IMR-90 (cell line): Measurements from ENCODE around the gene ABI3BP. TPM values are rescaled to one million over a fixed set of nuclear protein-coding genes. Genes with fewer than 3 reads are reported as not detected.

Experiments
- ATAC-seq: fragments of 200-7000 bp; cut with Tn5 transposase; 2 replicates; pipeline ENCODE4 v1.9.1; 2020; ENCODE audit warnings: low read depth, mild to moderate bottlenecking, moderate library complexity
- BruUV-seq: library from RNA; stranded (reverse); fragments of 400-500 nt; replicated peaks from 2 replicates; lab custom pipeline; 2021; lab: Mats Ljungman, UMichigan
- CTCF ChIA-PET: fragments of 300-600 bp; formaldehyde crosslinking; extraction: SDS; loops from one replicate; lab custom pipeline; 2021; ENCODE audit warnings: antibody characterized with exemption; lab: Yijun Ruan, JAX
- POLR2A ChIA-PET: fragments of 300-600 bp; sonication (Branson Sonifier 250); formaldehyde crosslinking; loops from one replicate; lab custom pipeline; 2022; ENCODE audit warnings: antibody characterized with exemption; ENCODE audit not compliant: unreplicated experiment; lab: Charles Lee
- DNase-seq: peaks from one replicate; pipeline ENCODE4 v3.0.0; 2013
- H2AFZ ChIP-seq: replicated peaks from 2 replicates; pipeline ENCODE3; 2013; ENCODE audit warnings: low read length, mild to moderate bottlenecking; ENCODE audit not compliant: poor library complexity
- H2AK5ac ChIP-seq: 2 replicates; pipeline ENCODE4 v1.6.1; 2013; ENCODE audit warnings: low read depth, low read length, inconsistent platforms
- H2AK9ac ChIP-seq: replicated peaks from 2 replicates; pipeline ENCODE3; 2013; ENCODE audit warnings: mild to moderate bottlenecking, low read depth, low read length, moderate library complexity; ENCODE audit not compliant: poor library complexity
- H2BK120ac ChIP-seq: 2 replicates; pipeline ENCODE4 v1.6.1; 2013; ENCODE audit warnings: low read depth, low read length, inconsistent platforms
- H2BK15ac ChIP-seq: 3 replicates; pipeline ENCODE4 v1.6.1; 2013; ENCODE audit warnings: low read depth, low read length, inconsistent platforms
- H2BK20ac ChIP-seq: 2 replicates; pipeline ENCODE4 v1.6.1; 2013; ENCODE audit warnings: low read depth, mild to moderate bottlenecking, inconsistent platforms, low read length, moderate library complexity
- H2BK5ac ChIP-seq: 2 replicates; pipeline ENCODE4 v1.6.1; 2013; ENCODE audit warnings: mild to moderate bottlenecking, low read depth, low read length, inconsistent platforms; ENCODE audit not compliant: poor library complexity, severe bottlenecking
- H3K14ac ChIP-seq: replicated peaks from 2 replicates; pipeline ENCODE4 v1.6.1; 2013; ENCODE audit warnings: low read depth, low read length, inconsistent platforms
- H3K18ac ChIP-seq: 2 replicates; pipeline ENCODE4 v1.6.1; 2013; ENCODE audit warnings: low read depth, low read length, control low read depth
- H3K23ac ChIP-seq: 2 replicates; pipeline ENCODE4 v1.6.1; 2013; ENCODE audit warnings: low read depth, low read length, inconsistent platforms
- H3K27ac ChIP-seq: 2 replicates; pipeline ENCODE4 v1.5.1; 2013; ENCODE audit warnings: mild to moderate bottlenecking, control low read depth, low read length; ENCODE audit not compliant: insufficient read depth
- H3K27me3 ChIP-seq: 2 replicates; pipeline ENCODE4 v1.6.1; 2013; ENCODE audit warnings: low read length; ENCODE audit not compliant: control insufficient read depth, insufficient read depth
- H3K36me3 ChIP-seq: 2 replicates; pipeline ENCODE4 v1.6.1; 2013; ENCODE audit warnings: low read length, mixed read lengths; ENCODE audit not compliant: control insufficient read depth, insufficient read depth
- H3K4ac ChIP-seq: 2 replicates; pipeline ENCODE4 v1.6.1; 2013; ENCODE audit warnings: low read depth, low read length, inconsistent platforms
- H3K4me1 ChIP-seq: 2 replicates; pipeline ENCODE4 v1.6.1; 2013; ENCODE audit warnings: low read length, mixed read lengths; ENCODE audit not compliant: control insufficient read depth, insufficient read depth
- H3K4me2 ChIP-seq: 2 replicates; pipeline ENCODE4 v1.6.1; 2013; ENCODE audit warnings: low read depth, mild to moderate bottlenecking, control low read depth, low read length, moderate library complexity
- H3K4me3 ChIP-seq: 2 replicates; pipeline ENCODE4 v1.5.1; 2013; ENCODE audit warnings: low read depth, mild to moderate bottlenecking, control low read depth, low read length, moderate library complexity; ENCODE audit not compliant: insufficient read depth
- H3K56ac ChIP-seq: 2 replicates; pipeline ENCODE4 v1.6.1; 2013; ENCODE audit warnings: low read length, inconsistent platforms; ENCODE audit not compliant: insufficient read depth; ENCODE audit errors: extremely low read depth
- H3K79me1 ChIP-seq, 2 experiments: 2 replicates each; pipeline ENCODE4 v1.6.1; 2013; ENCODE audit warnings: low read length in 2 of 2, inconsistent platforms in 1 of 2, low read depth in 1 of 2
- H3K9ac ChIP-seq: 2 replicates; pipeline ENCODE4 v1.6.1; 2013; ENCODE audit warnings: low read depth, low read length, control low read depth
- H3K9me1 ChIP-seq: 2 replicates; pipeline ENCODE4 v1.6.1; 2013; ENCODE audit warnings: low read length, inconsistent platforms; ENCODE audit not compliant: insufficient read depth
- H3K9me3 ChIP-seq: 2 replicates; pipeline ENCODE4 v1.6.1; 2013; ENCODE audit warnings: low read length; ENCODE audit not compliant: control insufficient read depth, insufficient read depth
- H4K20me1 ChIP-seq: 2 replicates; pipeline ENCODE4 v1.6.1; 2013; ENCODE audit warnings: low read length, inconsistent platforms; ENCODE audit not compliant: insufficient read depth
- H4K5ac ChIP-seq: 2 replicates; pipeline ENCODE4 v1.6.1; 2013; ENCODE audit warnings: mild to moderate bottlenecking, low read depth, low read length, control low read depth
- H4K8ac ChIP-seq, 2 experiments: 2 replicates each; pipeline ENCODE4 v1.6.1; 2013; ENCODE audit warnings: low read depth in 2 of 2, low read length in 2 of 2, control low read depth in 1 of 2, inconsistent platforms in 1 of 2
- H4K91ac ChIP-seq: 2 replicates; pipeline ENCODE4 v1.6.1; 2013; ENCODE audit warnings: low read depth, low read length, inconsistent platforms; ENCODE audit not compliant: insufficient read depth
- BHLHE40 ChIP-seq: fragments of 150-350 bp; IDR thresholded peaks from 2 replicates; pipeline ENCODE4 v1.6.1; 2016; ENCODE audit warnings: mild to moderate bottlenecking, low read depth, low read length
- CHD1 ChIP-seq: IDR thresholded peaks from 2 replicates; pipeline ENCODE4 v1.6.1; 2012; ENCODE audit warnings: low read depth, low read length, improper control_type of control experiment
- POLR2A ChIP-seq: IDR thresholded peaks from 2 replicates; pipeline ENCODE4 v1.6.1; 2012; ENCODE audit warnings: mild to moderate bottlenecking, low read depth, low read length
- RFX5 ChIP-seq: IDR thresholded peaks from 2 replicates; pipeline ENCODE4 v1.8.0; 2012; ENCODE audit warnings: low read depth, mild to moderate bottlenecking, low read length, moderate library complexity
- WGBS, 2 experiments: methylation state at CpG; one replicate each; pipeline versions ENCODE4 v1.1.5 to v1.1.7; 2013; ENCODE audit warnings: missing lambda C conversion rate in 2 of 2; ENCODE audit not compliant: insufficient read length in 1 of 2; ENCODE audit errors: extremely low coverage in 2 of 2; 5-methylcytosine and 5-hydroxymethylcytosine counted together
- dilution Hi-C: fragments of 300-500 bp; cut with HindIII; formaldehyde crosslinking; loops from one replicate; pipeline ENCODE4 v1.14.3; 2018; ENCODE audit warnings: low sequenced_read_pairs; ENCODE audit not compliant: unreplicated experiment
- in situ Hi-C: fragments of 300-500 bp; cut with MboI; formaldehyde crosslinking; loops from 3 replicates; pipeline ENCODE4 v1.14.3; 2019; ENCODE audit warnings: low sequenced_read_pairs, inconsistent platforms, mixed read lengths
- intact Hi-C: fragments of 100-400 bp; cut with micrococcal nuclease; formaldehyde crosslinking; loops from 2 replicates; pipeline ENCODE4 v1.10.0; 2022
- polyA plus RNA-seq, 3 experiments: library from polyadenylated mRNA; depleted of rRNA; stranded (reverse); fragments of >200 nt; gene quantifications; 2 replicates each; pipeline ENCODE4 v1.2.3, GENCODE V29; 2012; ENCODE audit warnings: low replicate concordance in 1 of 3
- total RNA-seq: library from RNA; depleted of rRNA; stranded (reverse); fragments of >200 nt; gene quantifications from 2 replicates; pipeline ENCODE4 v1.2.3, GENCODE V29; 2012
- TF ChIP-seq, protein P1 (sequence below): conservative IDR thresholded peaks from 2 replicates; pipeline ENCODE4 v1.5.1; 2012; ENCODE audit warnings: mild to moderate bottlenecking, low read depth, low read length, improper control_type of control experiment
- TF ChIP-seq, protein P2 (sequence below): fragments of 150-350 bp; IDR thresholded peaks from 2 replicates; pipeline ENCODE4 v1.6.1; 2017; ENCODE audit warnings: mild to moderate bottlenecking, antibody characterized with exemption, low read length, low read depth

Gene ABI3BP
- total and polyA plus RNA-seq, 2 of the 4 experiments (the other 2 are of a cell fraction), result 3.0 to 26.7 TPM

DNA sequence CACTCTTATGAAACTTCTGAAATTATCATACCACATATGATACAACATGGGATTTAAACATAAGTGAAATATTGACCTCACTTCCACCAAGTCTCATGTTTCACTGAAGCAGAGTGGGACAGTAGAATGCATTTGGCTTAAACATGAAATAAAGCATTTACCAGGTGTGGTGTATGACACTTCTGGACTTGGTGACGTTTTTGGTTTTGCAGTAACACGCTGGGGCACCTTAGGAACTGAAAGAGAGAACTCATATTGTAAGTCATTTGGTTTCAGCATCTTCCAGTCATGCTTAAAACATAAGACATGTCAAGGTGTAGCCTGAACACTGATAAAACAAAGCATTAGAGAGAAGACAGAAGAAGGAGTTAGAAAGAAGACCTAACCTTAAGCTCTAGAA lies 188.6 kb downstream of the ABI3BP start:
- Histone ChIP-seq H4K91ac (no peak overlapping the region), H2BK5ac (no peak overlapping the region), H3K14ac (no peak overlapping the region), H3K4ac (no peak overlapping the region), H2AFZ (no peak overlapping the region), H3K79me1 (no peaks in the 10 kb centered on the region), H3K9me1 (no peaks in the 10 kb centered on the region), H3K4me3 (no peak overlapping the region), H3K27me3 (peaks cover 1% of the 10 kb centered on the region; the same call in 1 of the 2 replicates), H3K36me3 (no peaks in the 10 kb centered on the region), H2AK5ac (no peak overlapping the region), H2BK120ac (no peak overlapping the region), H4K20me1 (no peaks in the 10 kb centered on the region), H2AK9ac (no peak overlapping the region), H3K9me3 (no peaks in the 10 kb centered on the region), H3K4me2 (no peak overlapping the region), H4K5ac (no peak overlapping the region), H4K8ac (no peak overlapping the region), H3K56ac (no peak overlapping the region), H2BK15ac (no peak overlapping the region), H3K18ac (no peak overlapping the region), H3K27ac (no peak overlapping the region), H3K23ac (no peak overlapping the region), H2BK20ac (no peak overlapping the region), H3K4me1 (no peaks in the 10 kb centered on the region), H3K9ac (no peak overlapping the region)
- no peak for ATAC-seq
- TF ChIP-seq CHD1 (no peak), RFX5 (no peak), BHLHE40 (no peak), POLR2A (no peak)
- TF ChIP-seq, protein P1, sequence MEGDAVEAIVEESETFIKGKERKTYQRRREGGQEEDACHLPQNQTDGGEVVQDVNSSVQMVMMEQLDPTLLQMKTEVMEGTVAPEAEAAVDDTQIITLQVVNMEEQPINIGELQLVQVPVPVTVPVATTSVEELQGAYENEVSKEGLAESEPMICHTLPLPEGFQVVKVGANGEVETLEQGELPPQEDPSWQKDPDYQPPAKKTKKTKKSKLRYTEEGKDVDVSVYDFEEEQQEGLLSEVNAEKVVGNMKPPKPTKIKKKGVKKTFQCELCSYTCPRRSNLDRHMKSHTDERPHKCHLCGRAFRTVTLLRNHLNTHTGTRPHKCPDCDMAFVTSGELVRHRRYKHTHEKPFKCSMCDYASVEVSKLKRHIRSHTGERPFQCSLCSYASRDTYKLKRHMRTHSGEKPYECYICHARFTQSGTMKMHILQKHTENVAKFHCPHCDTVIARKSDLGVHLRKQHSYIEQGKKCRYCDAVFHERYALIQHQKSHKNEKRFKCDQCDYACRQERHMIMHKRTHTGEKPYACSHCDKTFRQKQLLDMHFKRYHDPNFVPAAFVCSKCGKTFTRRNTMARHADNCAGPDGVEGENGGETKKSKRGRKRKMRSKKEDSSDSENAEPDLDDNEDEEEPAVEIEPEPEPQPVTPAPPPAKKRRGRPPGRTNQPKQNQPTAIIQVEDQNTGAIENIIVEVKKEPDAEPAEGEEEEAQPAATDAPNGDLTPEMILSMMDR, result no peak
- TF ChIP-seq, protein P2, sequence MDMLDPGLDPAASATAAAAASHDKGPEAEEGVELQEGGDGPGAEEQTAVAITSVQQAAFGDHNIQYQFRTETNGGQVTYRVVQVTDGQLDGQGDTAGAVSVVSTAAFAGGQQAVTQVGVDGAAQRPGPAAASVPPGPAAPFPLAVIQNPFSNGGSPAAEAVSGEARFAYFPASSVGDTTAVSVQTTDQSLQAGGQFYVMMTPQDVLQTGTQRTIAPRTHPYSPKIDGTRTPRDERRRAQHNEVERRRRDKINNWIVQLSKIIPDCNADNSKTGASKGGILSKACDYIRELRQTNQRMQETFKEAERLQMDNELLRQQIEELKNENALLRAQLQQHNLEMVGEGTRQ, result no peak
- BruUV-seq, result no TSS peak
- in situ Hi-C loops (no loop called here), dilution Hi-C loops (no loop called here), intact Hi-C loops (no loop called here)
- ChIA-PET POLR2A (no interaction called here), CTCF (no interaction called here)
- no peak for DNase-seq
- 70% methylated on average over 2 of the region's 2 CpGs; no CpG with 5 or more reads in 1 of the 2 experiments for WGBS, 2 experiments
